HepG2 (cell line): ENCODE results near the gene COA1. TPM values are rescaled to one million over a fixed set of nuclear protein-coding genes. Genes with fewer than 3 reads are reported as not detected.

Experiments
- AKAP8 ChIP-seq: sonication (generic); formaldehyde crosslinking; IDR thresholded peaks from 2 replicates; pipeline ENCODE4 v1.5.1; 2020; ENCODE audit warnings: mild to moderate bottlenecking, missing genetic modification reagents
- FIP1L1 ChIP-seq: fragments of 200-400 bp; formaldehyde crosslinking; IDR thresholded peaks from 2 replicates; pipeline ENCODE4 v1.6.1; 2018; ENCODE audit warnings: low read depth, mild to moderate bottlenecking, low read length, moderate library complexity, borderline replicate concordance; ENCODE audit not compliant: insufficient read depth
- FOXP1 ChIP-seq, 2 experiments: fragments of 450-650 bp in 1 of 2; IDR thresholded peaks; 2 replicates each; pipeline ENCODE4 v1.6.1; 2017 to 2018; ENCODE audit warnings: antibody characterized with exemption in 1 of 2
- GATAD1 ChIP-seq: IDR thresholded peaks from 2 replicates; pipeline ENCODE4 v1.6.1; 2016; ENCODE audit warnings: missing genetic modification reagents, missing compliant biosample characterization
- HOXA7 ChIP-seq: sonication (generic); formaldehyde crosslinking; IDR thresholded peaks from 2 replicates; pipeline ENCODE4 v1.8.1; 2022; ENCODE audit warnings: mild to moderate bottlenecking, missing genetic modification reagents, moderate library complexity
- HOXD1 ChIP-seq: sonication (generic); formaldehyde crosslinking; IDR thresholded peaks from 2 replicates; pipeline ENCODE4 v1.5.0; 2020; ENCODE audit warnings: missing genetic modification reagents
- NR2F6 ChIP-seq, 2 experiments: IDR thresholded peaks; 2 replicates each; pipeline ENCODE4 v1.6.1; 2016; ENCODE audit warnings: antibody characterized with exemption in 1 of 2, mild to moderate bottlenecking in 1 of 2
- SMC3 ChIP-seq: IDR thresholded peaks from 2 replicates; pipeline ENCODE4 v1.6.1; 2011; ENCODE audit warnings: low read length, improper control_type of control experiment
- THYN1 ChIP-seq: sonication (generic); formaldehyde crosslinking; IDR thresholded peaks from 2 replicates; pipeline ENCODE4 v1.8.1; 2023; ENCODE audit warnings: low read depth, mild to moderate bottlenecking, moderate library complexity, missing genetic modification reagents, borderline replicate concordance
- ZFP41 ChIP-seq: sonication (generic); formaldehyde crosslinking; IDR thresholded peaks from 2 replicates; pipeline ENCODE4 v1.4.0; 2020; ENCODE audit warnings: mild to moderate bottlenecking, missing genetic modification reagents, borderline replicate concordance
- ZNF138 ChIP-seq: sonication (generic); formaldehyde crosslinking; IDR thresholded peaks from 2 replicates; pipeline ENCODE4 v1.5.0; 2020; ENCODE audit warnings: mild to moderate bottlenecking, low read depth, missing genetic modification reagents
- ZNF317 ChIP-seq: sonication (generic); formaldehyde crosslinking; IDR thresholded peaks from 2 replicates; pipeline ENCODE4 v1.5.0; 2020; ENCODE audit warnings: mild to moderate bottlenecking, missing genetic modification reagents
- ZNF543 ChIP-seq: sonication (generic); formaldehyde crosslinking; IDR thresholded peaks from 2 replicates; pipeline ENCODE4 v1.4.0; 2020; ENCODE audit warnings: mild to moderate bottlenecking, missing genetic modification reagents
- ZSCAN9 ChIP-seq: IDR thresholded peaks from 2 replicates; pipeline ENCODE4 v1.6.1; 2016; ENCODE audit warnings: borderline replicate concordance
- polyA plus RNA-seq, 8 experiments: library from polyadenylated mRNA; depleted of rRNA in 3 of 8; stranded (reverse) in 7 of 8; unstranded in 1 of 8; fragments of >200 nt; fragmentation: Illumina TruSeq in 4 of 8; extraction: Trizol in 4 of 8; gene quantifications; 2 replicates each; pipeline versions ENCODE4 v1.2.1 to v1.2.3, GENCODE V29; 2011 to 2016; ENCODE audit warnings: low read depth in 4 of 8, missing spikeins in 1 of 8, mixed read lengths in 1 of 8; ENCODE audit not compliant: insufficient read depth in 1 of 8
- total RNA-seq, 5 experiments: library from RNA; depleted of rRNA; stranded (reverse); fragments of >200 nt; fragmentation: Illumina TruSeq; extraction: Trizol; gene quantifications; 2 replicates each; pipeline ENCODE4 v1.2.3, GENCODE V29; 2016; ENCODE audit warnings: low read depth in 1 of 5
- TF ChIP-seq, protein P1 (sequence below): sonication (generic); formaldehyde crosslinking; IDR thresholded peaks from 2 replicates; pipeline ENCODE4 v1.5.0; 2020; ENCODE audit warnings: missing genetic modification reagents
- TF ChIP-seq, protein P2 (sequence below): sonication (generic); formaldehyde crosslinking; IDR thresholded peaks from 2 replicates; pipeline ENCODE4 v1.5.0; 2020; ENCODE audit warnings: missing genetic modification reagents
- TF ChIP-seq, protein P3 (sequence below): sonication (generic); formaldehyde crosslinking; IDR thresholded peaks from 2 replicates; pipeline ENCODE4 v1.5.0; 2020; ENCODE audit warnings: mild to moderate bottlenecking, missing genetic modification reagents
- TF ChIP-seq, protein P4 (sequence below), 2 experiments: fragments of 450-650 bp in 1 of 2; sonication (generic) in 1 of 2; formaldehyde crosslinking; IDR thresholded peaks; 2 replicates each; pipeline versions ENCODE4 v1.5.0 to v1.8.0; 2020 to 2022; ENCODE audit warnings: mild to moderate bottlenecking in 1 of 2, missing genetic modification reagents in 1 of 2
- TF ChIP-seq, protein P5 (sequence below): sonication (generic); formaldehyde crosslinking; IDR thresholded peaks from 2 replicates; pipeline ENCODE4 v1.5.1; 2020; ENCODE audit warnings: missing genetic modification reagents, mild to moderate bottlenecking, borderline replicate concordance
- TF ChIP-seq, protein P6 (sequence below): IDR thresholded peaks from 2 replicates; pipeline ENCODE4 v1.6.1; 2016
- TF ChIP-seq, protein P7 (sequence below): sonication (generic); formaldehyde crosslinking; IDR thresholded peaks from 2 replicates; pipeline ENCODE4 v1.8.1; 2023; ENCODE audit warnings: missing genetic modification reagents, mild to moderate bottlenecking, borderline replicate concordance

Gene COA1
- total and polyA plus RNA-seq, 2 of the 13 experiments (the other 11 are each of a cell fraction or from before 2014, with no cell fraction given) = 33.2 to 65.7 TPM

DNA sequence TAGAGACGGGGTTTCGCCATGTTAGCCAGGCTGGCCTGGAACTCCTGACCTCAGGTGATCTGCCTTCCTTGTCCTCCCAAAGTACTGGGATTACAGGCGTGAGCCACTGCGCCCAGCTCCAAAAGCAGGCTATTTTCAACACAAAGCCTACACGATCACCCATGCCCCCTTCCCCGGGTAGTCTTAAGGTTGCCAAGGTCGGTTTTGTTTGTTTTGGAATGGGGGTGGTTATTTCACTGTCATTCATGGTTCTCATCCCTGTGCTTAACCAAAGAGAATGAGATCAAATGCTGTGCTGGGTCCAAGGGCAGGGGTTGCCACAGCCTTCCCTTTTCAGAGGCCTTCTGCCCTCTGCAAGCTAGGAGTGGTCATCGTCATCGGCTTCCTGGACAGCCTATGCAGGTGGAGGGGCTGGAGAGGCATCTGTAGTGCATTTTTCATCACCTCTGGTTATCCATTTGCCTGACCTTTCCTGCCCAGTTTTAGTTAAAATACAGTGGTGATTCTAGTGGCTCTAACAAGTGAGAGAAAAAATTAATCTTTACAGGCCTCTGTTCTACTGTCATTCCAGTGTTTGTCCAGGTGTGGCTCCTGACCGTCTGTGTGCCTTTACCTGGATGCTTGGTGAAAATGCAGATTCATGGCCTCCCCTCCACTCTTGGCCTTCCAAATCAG, 40.6 kb upstream of the COA1 start (continued):
- TF ChIP-seq, protein P1, sequence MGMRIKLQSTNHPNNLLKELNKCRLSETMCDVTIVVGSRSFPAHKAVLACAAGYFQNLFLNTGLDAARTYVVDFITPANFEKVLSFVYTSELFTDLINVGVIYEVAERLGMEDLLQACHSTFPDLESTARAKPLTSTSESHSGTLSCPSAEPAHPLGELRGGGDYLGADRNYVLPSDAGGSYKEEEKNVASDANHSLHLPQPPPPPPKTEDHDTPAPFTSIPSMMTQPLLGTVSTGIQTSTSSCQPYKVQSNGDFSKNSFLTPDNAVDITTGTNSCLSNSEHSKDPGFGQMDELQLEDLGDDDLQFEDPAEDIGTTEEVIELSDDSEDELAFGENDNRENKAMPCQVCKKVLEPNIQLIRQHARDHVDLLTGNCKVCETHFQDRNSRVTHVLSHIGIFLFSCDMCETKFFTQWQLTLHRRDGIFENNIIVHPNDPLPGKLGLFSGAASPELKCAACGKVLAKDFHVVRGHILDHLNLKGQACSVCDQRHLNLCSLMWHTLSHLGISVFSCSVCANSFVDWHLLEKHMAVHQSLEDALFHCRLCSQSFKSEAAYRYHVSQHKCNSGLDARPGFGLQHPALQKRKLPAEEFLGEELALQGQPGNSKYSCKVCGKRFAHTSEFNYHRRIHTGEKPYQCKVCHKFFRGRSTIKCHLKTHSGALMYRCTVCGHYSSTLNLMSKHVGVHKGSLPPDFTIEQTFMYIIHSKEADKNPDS (CRISPR knock-in tag) = no peak
- TF ChIP-seq ZFP41 (no peak), FOXP1 (IDR thresholded peaks at IDR 0.05) (no peak), FOXP1 (CRISPR knock-in tag; IDR thresholded peaks at IDR 0.05) (peak; percentile 80), HOXA7 (CRISPR knock-in tag) (no peak), HOXD1 (CRISPR knock-in tag) (peak; percentile 62; the same call in 1 of the 2 replicates), GATAD1 (CRISPR knock-in tag) (peak; percentile 13; the same call in 1 of the 2 replicates), ZSCAN9 (CRISPR knock-in tag) (no peak), FIP1L1 (no peak), ZNF317 (CRISPR knock-in tag) (peak; percentile 35; the same call in 1 of the 2 replicates), SMC3 (peak; percentile 37), NR2F6 (IDR thresholded peaks at IDR 0.05) (peak; percentile 93), NR2F6 (CRISPR knock-in tag; IDR thresholded peaks at IDR 0.05) (peak; percentile 96), ZNF543 (no peak), AKAP8 (CRISPR knock-in tag) (no peak), ZNF138 (CRISPR knock-in tag) (no peak), THYN1 (CRISPR knock-in tag) (no peak)
- TF ChIP-seq, protein P2, sequence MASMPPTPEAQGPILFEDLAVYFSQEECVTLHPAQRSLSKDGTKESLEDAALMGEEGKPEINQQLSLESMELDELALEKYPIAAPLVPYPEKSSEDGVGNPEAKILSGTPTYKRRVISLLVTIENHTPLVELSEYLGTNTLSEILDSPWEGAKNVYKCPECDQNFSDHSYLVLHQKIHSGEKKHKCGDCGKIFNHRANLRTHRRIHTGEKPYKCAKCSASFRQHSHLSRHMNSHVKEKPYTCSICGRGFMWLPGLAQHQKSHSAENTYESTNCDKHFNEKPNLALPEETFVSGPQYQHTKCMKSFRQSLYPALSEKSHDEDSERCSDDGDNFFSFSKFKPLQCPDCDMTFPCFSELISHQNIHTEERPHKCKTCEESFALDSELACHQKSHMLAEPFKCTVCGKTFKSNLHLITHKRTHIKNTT = no peak
- TF ChIP-seq, protein P3, sequence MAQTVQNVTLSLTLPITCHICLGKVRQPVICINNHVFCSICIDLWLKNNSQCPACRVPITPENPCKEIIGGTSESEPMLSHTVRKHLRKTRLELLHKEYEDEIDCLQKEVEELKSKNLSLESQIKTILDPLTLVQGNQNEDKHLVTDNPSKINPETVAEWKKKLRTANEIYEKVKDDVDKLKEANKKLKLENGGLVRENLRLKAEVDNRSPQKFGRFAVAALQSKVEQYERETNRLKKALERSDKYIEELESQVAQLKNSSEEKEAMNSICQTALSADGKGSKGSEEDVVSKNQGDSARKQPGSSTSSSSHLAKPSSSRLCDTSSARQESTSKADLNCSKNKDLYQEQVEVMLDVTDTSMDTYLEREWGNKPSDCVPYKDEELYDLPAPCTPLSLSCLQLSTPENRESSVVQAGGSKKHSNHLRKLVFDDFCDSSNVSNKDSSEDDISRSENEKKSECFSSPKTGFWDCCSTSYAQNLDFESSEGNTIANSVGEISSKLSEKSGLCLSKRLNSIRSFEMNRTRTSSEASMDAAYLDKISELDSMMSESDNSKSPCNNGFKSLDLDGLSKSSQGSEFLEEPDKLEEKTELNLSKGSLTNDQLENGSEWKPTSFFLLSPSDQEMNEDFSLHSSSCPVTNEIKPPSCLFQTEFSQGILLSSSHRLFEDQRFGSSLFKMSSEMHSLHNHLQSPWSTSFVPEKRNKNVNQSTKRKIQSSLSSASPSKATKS = no peak
- TF ChIP-seq, protein P4, sequence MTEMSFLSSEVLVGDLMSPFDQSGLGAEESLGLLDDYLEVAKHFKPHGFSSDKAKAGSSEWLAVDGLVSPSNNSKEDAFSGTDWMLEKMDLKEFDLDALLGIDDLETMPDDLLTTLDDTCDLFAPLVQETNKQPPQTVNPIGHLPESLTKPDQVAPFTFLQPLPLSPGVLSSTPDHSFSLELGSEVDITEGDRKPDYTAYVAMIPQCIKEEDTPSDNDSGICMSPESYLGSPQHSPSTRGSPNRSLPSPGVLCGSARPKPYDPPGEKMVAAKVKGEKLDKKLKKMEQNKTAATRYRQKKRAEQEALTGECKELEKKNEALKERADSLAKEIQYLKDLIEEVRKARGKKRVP (CRISPR knock-in tag; IDR thresholded peaks at IDR 0.05) = peak in 1 of 2 experiments; percentile 67; a peak in 1 of 4 replicates
- TF ChIP-seq, protein P5, sequence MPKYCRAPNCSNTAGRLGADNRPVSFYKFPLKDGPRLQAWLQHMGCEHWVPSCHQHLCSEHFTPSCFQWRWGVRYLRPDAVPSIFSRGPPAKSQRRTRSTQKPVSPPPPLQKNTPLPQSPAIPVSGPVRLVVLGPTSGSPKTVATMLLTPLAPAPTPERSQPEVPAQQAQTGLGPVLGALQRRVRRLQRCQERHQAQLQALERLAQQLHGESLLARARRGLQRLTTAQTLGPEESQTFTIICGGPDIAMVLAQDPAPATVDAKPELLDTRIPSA (CRISPR knock-in tag) = no peak
- TF ChIP-seq, protein P6, sequence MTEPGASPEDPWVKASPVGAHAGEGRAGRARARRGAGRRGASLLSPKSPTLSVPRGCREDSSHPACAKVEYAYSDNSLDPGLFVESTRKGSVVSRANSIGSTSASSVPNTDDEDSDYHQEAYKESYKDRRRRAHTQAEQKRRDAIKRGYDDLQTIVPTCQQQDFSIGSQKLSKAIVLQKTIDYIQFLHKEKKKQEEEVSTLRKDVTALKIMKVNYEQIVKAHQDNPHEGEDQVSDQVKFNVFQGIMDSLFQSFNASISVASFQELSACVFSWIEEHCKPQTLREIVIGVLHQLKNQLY = peak; percentile 61; the same call in 1 of the 2 replicates
- TF ChIP-seq, protein P7, sequence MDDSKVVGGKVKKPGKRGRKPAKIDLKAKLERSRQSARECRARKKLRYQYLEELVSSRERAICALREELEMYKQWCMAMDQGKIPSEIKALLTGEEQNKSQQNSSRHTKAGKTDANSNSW (CRISPR knock-in tag) = no peak
